HG02870 (cell line): Measurements from ENCODE around the gene ADD3.

Experiments used
- ATAC-seq: cut with Tn5 transposase; IDR thresholded peaks from one replicate; pipeline ENCODE4 v1.9.1; 2021; ENCODE audit warnings: mild to moderate bottlenecking, moderate library complexity; ENCODE audit not compliant: unreplicated experiment

Gene ADD3

DNA sequence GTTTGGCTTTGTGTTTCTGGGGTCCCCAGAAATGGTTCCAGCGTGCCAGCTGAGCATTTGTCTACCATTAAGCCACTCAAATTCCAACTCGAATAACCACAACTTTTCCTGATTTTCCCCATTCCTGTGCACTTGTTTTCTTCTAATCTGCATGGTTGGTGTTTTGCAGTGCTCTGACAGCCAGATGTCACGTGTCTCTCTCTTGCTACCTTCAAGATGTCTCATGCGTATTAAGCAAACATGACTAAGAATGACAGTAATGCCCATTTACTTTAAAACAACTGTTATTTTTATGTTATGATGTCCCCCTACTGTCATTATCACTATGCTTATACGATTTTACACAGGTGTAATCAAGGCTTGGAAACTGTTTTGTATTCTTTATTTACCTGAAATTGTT, 164.4 kb downstream of the ADD3 start:
- no peak for ATAC-seq

DNA sequence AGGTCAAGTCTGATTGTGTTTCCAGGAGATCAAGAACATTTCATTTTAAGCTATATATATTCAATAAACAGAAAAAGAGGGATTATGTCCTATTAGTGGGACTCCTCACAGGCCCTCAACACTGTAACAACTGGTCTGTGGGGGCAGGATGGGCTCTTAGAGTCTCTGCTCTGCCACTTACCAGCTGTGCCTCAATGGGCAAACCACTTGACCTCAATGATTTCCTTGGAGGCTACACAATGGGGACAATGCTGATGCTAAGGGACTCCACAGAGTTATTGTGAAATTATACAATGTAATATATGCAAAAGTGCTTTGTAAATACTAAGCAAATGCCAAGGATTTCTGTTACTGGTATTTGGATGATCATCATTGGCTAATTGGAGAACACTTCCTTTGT, 166.4 kb downstream of the ADD3 start:
- ATAC-seq: no peak

DNA sequence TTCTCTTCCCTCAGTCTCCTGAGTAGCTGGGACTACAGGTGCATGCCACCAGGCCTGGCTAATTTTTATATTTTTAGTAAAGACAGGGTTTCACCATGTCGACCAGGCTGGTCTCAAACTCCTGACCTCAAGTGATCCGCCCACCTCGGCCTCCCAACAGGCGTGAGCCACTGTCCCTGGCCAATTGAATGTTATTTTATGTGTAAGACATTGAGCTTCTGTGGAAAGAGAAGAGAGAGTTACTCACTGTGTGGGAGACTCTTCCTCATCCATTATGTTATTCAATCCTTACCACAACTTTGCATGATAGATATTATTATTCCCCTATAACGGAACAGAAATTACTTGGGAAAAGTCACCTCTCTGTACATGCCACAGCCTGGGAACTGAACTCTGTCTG, 167.0 kb downstream of the ADD3 start:
- no peak for ATAC-seq

DNA sequence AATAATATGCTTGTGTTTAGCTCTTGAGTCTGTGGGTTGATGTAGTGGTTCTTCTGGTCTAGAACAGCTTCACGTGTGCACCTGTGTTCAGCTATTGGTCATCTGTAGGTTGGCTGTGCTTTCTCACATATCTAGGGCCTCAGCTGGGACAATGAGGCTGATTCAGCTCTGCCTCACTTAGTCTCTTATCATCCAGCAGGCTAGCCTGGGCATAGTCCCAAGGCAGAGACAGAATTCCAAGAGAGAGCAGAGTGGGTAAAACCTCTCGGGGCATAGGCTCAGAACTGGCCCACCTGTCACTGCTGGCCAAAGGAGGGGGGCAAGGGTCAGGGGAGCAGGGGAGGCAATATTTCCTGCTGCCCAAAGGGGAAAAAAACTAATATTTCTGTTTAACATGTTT, 167.6 kb downstream of the ADD3 start:
- ATAC-seq: no peak

DNA sequence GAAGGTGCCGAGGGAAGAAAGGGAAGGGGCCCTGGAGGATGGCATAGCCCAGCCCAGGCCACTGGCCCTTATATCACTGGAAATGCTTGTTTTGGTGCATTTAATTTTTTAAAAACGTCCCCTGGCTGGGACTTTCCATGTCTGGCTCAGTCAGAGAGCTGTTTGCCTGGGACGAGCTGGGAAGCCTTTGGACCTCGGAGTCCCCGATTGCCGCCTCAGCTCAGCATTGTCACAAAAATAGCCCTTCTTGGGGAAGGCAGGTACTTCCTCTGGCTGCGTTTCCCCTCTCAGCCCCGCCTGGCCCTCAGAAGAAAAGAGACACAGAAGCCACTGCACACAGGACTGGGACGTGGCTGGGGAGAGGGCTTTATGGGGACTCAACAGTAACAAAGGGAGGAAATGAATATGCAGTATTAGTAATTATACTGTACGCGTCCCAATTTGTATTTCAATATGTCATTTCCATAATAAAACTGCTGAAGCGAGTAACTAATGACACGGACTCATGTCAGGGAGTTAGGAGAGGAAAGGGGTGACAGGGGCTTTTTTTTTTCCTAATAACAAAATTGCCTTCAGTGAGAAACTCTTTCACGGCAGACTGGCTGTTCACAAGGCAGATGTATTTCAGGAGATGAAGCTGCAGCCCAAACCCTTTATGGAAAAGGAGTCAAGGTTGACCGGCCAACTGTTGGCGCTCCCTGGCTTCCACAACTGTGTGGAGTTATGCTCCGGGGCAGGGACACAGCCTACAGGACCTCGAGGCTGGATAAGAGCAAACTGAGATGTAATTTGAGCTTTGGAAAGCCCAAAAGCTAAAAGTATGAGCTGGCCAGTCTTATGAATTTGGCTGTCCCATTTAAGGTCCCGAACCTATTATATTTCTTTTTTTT, 168.6 kb downstream of the ADD3 start:
- no peak for ATAC-seq

DNA sequence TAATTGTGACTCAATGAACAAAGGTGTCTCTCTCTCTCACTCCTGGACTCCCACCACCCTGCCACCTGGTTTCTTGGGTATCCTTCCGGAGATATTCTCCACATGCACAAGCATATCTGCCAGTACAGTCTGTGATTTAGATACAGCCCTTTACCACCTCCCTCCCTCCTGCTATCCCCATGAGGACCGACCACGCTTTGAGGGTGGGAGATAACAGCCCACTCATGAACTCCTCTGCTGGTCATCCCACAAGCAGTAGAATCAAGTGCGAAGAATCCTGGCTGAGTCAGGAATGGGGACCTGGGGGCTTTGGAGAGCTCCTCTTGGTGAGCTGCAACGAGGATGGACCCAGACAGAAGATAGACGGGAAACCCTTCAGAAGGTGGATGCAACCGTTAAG, 171.4 kb downstream of the ADD3 start:
- no peak for ATAC-seq

DNA sequence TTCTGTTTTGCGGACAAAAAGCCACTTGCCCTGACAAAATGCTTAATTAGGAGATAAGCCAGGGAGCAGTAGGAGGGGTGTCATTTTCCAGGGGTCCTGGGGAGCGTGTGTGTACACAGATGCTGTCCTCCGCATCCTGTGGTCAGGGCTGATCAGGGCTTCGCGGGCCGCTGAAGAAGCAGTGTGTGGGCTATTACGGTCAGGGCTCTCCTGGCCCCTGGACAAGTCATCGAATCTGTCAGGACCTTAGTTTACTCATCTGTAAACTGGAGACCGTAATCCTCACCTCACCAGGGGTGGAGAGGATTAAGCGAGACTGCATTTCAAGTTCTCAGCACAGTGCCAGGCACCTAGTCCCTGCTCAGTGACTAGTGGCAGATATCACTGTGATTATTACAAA, 173.7 kb downstream of the ADD3 start:
- ATAC-seq: no peak

DNA sequence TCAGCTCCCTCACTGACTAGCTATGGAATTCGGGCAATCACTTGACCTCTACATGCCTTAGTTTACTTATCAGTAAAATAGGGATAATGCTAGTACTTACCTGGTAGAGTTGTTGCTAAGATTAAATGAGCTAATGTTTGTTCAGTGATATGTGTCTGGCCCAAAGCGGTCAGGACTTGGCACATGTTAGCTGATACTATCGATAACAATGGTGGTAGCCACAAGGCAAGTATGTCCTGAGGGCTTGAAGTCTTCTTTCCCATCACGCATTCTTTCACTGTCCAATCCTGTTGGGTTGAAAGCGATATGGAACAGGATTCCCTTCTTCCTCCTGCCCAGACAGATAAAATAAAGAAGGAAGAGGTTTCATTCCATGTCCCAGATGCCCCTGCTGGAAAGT, 174.1 kb downstream of the ADD3 start:
- ATAC-seq: no peak

DNA sequence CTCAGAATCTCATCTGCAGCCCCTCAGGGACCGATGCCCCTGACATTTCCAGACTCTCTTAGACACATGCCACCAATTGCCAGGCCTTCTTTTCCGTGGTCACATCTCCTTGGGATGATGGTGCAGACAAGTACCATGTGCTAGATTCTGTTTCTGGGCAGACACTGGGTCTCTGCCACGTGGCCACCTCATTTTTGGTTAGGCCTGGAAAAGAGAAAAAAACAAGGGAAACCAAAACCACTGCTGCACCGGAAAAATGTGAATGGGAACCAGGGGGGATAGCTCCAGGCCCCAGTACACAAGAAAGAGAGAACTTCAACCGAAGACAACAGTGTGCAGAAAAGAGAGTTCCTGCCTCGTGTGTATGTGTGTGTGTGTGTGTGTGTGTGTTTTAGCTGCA, 176.6 kb downstream of the ADD3 start:
- ATAC-seq: no peak
